ENCODE data around the gene HERC4. TPM values are rescaled to one million over a fixed set of nuclear protein-coding genes. Genes with fewer than 3 reads are reported as not detected.

Gene HERC4
- total and polyA plus RNA-seq, 2 donors (not counting 3 experiments of a cell fraction or from before 2014, with no cell fraction given): 10.6 to 73.7 TPM

DNA sequence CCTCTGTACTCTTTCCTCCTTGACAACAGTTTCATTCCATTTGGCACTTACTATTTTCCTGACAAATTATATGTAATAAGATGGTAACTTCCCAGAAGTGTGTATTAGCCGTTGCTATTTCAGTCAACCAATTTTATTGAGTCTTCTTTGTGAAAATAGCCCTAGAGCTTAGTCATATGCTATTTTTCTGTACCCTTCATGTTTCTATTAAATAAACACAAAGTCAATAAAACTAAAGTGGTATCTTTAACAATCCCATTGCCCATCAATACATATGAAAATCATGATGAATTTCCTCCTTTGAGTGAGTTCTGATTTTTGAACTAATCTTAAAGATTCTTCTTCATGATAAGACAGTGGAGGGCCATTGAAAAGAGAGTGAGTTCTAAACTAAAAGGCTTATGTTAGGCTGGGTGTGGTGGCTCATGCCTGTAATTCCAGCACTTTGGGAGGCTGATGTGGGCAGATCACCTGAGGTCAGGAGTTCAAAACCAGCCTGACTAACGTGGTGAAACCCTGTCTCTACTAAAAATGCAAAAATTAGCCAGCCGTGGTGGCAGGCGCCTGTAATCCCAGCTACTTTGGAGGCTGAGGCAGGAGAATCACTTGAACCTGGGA, 28.3 kb upstream of the HERC4 start:
- Histone ChIP-seq H3K9me1 (replicated peaks; ENCODE audit: control insufficient read depth, extremely low read depth, insufficient read depth, low read length) (no peaks in the 10 kb centered on the region), H3K79me2 (ENCODE audit: control insufficient read depth, insufficient read depth, low read length) (no peaks in the 10 kb centered on the region), H3K27me3 (ENCODE audit: control insufficient read depth in 2 of 2, insufficient read depth in 2 of 2, low read length in 2 of 2) (no peaks in the 10 kb centered on the region), H3K4me3 (replicated peaks in 1 of 3; ENCODE audit: insufficient read depth in 1 of 3, low read depth in 1 of 3, low read length in 3 of 3) (no peak overlapping the region), H4K20me1 (replicated peaks; ENCODE audit: control insufficient read depth, extremely low read depth, insufficient read depth, low read length) (no peaks in the 10 kb centered on the region), H3K4me2 (ENCODE audit: insufficient read depth, low read length) (no peak overlapping the region), H3K9me3 (replicated peaks; ENCODE audit: control insufficient read depth, insufficient read depth, low read length) (no peaks in the 10 kb centered on the region), H3K9ac (replicated peaks; ENCODE audit: extremely low read depth, insufficient read depth, low read length) (no peak overlapping the region), H3K4me1 (ENCODE audit: control insufficient read depth, extremely low read depth, insufficient read depth, low read length) (peaks cover 6% of the 10 kb centered on the region), H3K27ac (ENCODE audit: insufficient read depth, low read depth, low read length) (no peak overlapping the region), H2AFZ (ENCODE audit: low read depth, low read length) (no peak overlapping the region), H3K36me3 (ENCODE audit: control insufficient read depth in 2 of 2, extremely low read depth in 1 of 2, insufficient read depth in 2 of 2, low read length in 2 of 2) (no peaks in the 10 kb centered on the region)
- POLR2A ChIA-PET: no interaction called here
- intact Hi-C loops (cut with micrococcal nuclease) (no loop called here), dilution Hi-C loops (cut with MboI; ENCODE audit: extremely low pct_ligation_motif_present, low sequenced_read_pairs) (no loop called here)
- BruUV-seq (replicated peaks): no TSS peak
- CTCF ChIA-PET: interaction anchor here (2.0 kb wide), 1 partner anchor 20 kb away, joined by 6 read pairs; no protein-coding TSS in a partner anchor
- TF ChIP-seq POLR2A (IDR thresholded peaks at IDR 0.05; ENCODE audit: low read depth, low read length) (no peak), MYC (IDR thresholded peaks at IDR 0.05; ENCODE audit: low read depth, low read length) (no peak), GATA2 (IDR thresholded peaks at IDR 0.05; ENCODE audit: insufficient read depth, insufficient read length, low read depth, low read length) (no peak), EZH2 (IDR thresholded peaks at IDR 0.05; ENCODE audit: borderline replicate concordance, low read depth, low read length, severe bottlenecking) (no peak), JUN (IDR thresholded peaks at IDR 0.05; ENCODE audit: borderline replicate concordance, insufficient read depth, insufficient read length, low read depth) (no peak), POLR2AphosphoS5 (IDR thresholded peaks at IDR 0.05; ENCODE audit: insufficient read depth, low read depth, low read length) (no peak), FOS (IDR thresholded peaks at IDR 0.05; ENCODE audit: borderline replicate concordance, insufficient read depth, low read length) (no peak)
- TF ChIP-seq, protein P1, sequence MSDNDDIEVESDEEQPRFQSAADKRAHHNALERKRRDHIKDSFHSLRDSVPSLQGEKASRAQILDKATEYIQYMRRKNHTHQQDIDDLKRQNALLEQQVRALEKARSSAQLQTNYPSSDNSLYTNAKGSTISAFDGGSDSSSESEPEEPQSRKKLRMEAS (IDR thresholded peaks at IDR 0.05; ENCODE audit: insufficient read depth, insufficient read length): no peak
- TF ChIP-seq, protein P2, sequence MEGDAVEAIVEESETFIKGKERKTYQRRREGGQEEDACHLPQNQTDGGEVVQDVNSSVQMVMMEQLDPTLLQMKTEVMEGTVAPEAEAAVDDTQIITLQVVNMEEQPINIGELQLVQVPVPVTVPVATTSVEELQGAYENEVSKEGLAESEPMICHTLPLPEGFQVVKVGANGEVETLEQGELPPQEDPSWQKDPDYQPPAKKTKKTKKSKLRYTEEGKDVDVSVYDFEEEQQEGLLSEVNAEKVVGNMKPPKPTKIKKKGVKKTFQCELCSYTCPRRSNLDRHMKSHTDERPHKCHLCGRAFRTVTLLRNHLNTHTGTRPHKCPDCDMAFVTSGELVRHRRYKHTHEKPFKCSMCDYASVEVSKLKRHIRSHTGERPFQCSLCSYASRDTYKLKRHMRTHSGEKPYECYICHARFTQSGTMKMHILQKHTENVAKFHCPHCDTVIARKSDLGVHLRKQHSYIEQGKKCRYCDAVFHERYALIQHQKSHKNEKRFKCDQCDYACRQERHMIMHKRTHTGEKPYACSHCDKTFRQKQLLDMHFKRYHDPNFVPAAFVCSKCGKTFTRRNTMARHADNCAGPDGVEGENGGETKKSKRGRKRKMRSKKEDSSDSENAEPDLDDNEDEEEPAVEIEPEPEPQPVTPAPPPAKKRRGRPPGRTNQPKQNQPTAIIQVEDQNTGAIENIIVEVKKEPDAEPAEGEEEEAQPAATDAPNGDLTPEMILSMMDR (IDR thresholded peaks at IDR 0.05; ENCODE audit: extremely low read depth in 1 of 2, insufficient read depth in 1 of 2, low read depth in 1 of 2, low read length in 2 of 2): no peak
- no peak for FAIRE-seq
- DNase-seq (ENCODE audit: low read depth, low spot score): no peak

Data from endothelial cell of umbilical vein (primary cell).